ENCODE data around the gene SMO.
"Not testable (repeated sequence)": the region's sequence is repeated elsewhere in the genome, so short reads cannot be mapped to it uniquely, and the experiment has no call there.

SMO gene

DNA sequence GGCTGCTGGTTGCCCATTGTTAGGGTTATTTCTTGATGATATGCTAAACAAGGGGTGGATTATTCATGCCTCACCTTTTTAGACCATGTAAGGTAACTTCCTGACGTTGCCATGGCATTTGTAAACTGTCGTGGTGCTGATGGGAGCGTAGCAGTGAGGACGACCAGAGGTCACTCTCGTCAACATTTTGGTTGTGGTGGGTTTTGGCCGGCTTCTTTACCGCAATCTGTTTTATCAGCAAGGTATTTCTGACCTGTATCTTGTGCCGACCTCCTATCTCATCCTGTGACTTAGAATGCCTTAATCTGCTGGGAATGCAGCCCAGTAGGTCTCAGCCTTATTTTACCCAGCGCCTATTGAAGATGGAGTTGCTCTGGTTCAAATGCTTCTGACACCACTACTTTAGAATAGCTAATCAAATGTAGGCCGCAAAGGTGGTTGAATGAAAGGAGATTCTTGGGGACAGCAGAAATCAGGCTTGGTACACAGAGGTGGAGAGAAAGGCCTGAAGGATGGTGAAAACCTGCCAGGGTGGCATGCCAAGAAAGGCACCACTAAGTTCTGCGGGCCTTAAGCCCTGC lies 17.9 kb upstream of the SMO start:
- no peak for DNase-seq

DNA sequence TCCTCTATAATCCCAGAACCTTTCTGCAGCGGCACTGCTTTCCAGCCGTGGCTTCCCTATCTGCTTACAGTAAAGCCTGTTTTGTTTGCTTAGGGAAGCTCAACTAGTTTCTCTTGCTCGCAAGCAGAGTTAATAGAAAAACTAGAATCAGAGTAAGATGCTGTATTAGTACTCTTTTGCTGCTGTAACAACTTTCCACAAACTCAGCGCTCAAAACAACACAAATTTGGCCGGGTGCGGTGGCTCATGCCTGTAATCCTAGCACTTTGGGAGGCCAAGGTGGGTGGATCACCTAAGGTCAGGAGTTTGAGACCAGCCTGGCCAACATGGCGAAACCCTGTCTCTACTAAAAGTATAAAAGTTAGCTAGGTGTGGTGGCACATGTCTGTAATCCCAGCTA lies 14.6 kb upstream of the SMO start:
- DNase-seq = not testable (repeated sequence)

DNA sequence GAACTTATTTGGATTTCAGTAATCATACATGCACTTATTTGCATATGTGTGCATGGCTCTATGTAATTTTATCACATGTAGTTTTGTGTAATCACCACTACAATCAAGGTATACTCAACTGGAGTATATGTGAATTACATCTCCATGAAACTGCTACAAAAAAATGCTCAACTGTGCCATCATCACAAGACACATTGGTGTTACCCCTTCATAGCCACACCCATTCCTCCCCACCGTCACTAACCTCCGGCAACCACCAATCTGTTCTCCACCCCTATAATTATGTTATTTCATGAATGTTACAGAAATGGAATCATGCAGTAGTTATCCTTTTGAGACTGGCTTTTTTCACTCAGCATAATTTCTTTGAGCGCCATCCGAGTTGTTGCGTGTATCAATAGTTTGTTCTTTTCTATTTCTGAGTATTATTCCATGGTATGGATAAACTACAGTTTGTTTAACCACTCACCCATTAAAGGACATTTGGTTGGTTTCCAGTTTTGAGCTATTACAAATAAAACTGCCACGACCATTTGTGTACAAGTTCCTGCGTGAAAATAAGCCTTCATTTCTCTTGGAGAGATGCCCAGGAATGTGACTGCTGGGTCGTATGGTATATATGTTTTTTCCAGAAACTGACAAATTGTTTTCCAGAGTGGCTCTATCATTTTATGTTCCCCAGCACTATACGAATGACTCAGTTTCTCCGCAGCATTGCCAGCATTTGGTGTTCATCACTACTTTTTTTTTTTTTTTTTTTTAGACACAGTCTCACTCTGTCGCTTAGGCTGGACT lies 11.3 kb upstream of the SMO start:
- DNase-seq = no peak

DNA sequence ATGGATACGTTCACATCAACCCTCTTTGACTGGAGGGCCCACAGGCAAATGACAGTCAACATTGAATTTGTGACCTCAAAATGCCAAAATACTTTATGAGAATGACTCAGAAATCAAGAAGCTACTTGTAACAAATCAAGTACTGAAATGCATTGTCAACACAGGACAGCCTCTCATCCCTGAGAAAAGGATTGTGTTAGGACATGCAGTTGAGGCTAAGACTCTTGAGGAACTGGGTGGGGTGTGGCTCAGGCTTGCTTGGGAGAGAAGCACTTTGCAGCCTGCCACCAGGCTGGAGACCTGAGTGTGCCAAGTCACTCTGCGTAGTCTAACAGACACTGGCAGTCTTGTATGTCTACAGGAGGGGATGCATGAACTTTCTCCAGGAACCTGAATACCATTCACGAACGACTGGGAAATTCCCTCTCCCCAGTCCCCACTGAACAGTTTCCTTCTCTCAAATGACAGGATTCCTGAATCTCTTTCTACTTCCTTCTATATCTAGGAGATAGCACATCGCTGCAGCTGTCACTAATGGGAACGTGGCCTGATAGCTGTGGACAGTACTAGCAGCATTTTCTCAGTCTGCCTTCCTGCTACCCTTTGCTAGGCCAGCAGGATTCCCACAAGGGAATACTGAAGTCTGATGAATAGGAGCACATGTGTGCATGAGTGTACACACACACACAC lies 3.3 kb upstream of the SMO start:
- no peak for DNase-seq

DNA sequence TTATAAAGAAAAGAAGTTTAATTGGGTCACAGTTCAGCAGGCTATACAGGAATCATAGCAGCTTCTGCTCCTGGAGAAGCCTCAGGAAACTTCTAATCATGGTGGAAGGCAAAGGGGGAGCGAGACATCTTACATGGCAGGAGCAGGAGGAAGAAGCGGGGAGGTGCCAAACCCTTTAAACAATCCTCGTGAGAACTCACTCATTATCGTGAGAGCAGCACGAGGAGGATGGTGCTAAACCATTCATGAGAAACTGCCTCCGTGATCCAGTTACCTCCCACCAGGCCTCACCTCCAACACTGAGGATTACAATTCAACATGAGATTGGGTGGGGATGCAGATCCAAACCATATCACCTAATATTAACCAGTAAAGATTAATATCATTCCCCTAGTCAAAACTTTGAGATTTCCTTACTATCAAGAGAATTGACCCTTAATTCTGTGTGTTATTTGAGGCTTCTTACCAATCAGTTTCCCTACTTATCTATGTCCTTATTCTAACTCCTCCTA lies 1.6 kb upstream of the SMO start:
- DNase-seq = no peak

DNA sequence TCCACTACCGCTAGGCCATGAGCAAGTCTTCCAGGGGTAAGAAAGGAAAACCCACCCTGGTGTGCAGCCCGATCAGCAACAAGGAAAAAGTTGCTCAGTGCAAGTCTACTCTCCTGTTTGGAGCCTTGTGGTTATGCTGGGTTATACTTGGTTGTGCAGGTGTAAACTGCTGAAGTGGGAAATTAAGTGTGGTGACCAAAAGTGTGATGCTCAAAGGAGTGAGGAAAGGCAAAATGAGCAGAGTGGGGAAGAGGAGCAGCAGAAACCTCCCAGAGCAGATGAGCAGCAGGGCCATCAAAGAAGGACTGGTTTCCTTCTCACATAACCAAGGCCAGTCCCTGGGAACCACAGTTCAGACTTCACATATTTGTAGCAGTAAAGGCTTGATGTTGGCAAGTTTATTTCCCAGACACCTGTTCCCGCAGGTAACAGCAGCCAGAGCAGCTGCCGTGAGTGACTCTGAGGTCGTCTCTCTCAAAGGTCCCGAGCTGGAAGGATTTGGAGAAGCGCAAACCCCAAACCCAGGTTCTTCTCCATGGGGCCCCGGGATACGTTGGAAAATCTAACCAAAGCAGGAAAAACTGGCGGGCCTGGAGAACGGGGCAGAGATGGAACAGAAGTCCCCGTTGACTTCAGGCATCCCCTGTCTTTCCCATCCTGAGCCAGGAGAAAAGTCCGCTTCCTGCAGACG lies 607 bp upstream of the SMO start:
- no peak for DNase-seq

DNA sequence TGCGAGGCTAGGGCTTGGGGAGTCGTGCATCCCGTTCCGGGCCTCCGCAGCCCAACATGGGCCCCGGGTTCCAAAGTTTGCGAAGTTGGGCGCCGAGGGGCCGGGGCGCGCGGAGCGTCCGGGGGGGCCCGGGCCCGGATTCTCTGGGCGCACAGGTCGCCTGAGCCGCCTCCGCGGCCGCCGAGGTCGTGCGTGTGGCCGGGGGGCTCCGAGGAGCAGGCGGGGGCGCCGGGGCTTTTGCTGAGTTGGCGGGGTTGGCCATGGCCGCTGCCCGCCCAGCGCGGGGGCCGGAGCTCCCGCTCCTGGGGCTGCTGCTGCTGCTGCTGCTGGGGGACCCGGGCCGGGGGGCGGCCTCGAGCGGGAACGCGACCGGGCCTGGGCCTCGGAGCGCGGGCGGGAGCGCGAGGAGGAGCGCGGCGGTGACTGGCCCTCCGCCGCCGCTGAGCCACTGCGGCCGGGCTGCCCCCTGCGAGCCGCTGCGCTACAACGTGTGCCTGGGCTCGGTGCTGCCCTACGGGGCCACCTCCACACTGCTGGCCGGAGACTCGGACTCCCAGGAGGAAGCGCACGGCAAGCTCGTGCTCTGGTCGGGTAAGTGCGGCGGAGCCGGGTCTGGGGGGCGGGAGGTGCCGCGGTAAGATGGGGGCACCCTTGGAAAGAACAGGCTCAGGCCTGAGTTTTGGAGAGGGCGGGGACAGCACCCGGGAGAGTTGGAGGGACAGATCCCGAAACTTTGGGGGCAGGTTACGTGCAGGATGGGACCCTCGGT lies 643 bp downstream of the SMO start:
- DNase-seq = no peak

DNA sequence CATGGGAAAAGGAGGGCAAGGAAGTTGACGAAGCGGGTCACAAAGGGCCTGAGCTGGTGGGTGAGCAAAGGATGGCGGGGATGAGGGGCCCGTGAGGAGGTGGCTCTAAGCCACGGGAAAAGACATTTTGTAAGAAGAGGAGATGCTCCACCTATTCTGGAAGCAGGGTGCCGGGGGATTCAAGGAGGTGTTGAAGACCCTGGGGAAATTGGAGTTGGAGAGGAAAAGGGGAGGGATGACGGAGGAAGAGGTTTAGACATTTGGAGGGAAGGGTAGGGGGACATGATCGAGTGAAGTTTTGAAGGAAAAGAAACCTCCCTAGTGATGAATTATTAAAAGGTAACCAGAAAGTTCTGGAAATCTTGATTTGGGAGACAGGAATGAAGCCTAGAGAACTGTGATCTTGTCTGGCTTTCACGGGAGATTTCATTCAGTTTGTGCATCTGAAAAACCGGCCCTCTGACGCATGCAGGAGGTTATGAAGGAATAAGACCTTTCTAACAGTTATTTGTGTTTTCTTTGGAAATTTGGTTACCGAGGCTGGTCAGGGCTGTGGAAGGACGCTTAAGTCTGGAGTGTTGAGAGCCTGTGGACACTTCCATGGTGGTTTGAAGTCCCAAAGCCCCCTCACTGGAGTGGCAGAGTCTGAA lies 1.4 kb downstream of the SMO start:
- no peak for DNase-seq

DNA sequence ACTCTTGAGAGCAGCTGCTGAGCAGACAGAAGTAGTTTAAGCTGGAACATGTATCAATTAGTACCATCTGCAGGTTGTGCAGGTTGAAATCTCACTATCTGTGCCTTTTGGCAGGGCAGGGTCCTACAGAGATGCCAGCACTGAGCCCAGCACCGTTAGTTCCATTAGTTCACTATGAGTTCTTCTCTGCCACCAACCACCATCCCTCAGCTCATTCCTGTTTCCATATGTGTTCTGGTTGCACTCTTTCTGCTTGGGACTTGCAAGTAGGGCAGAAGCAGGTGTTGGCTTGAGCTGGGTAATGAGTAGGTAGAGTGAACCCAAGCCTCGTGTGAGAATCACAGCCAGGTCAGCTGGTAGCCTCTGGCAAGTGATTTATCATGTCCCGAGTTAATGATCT lies 2.8 kb downstream of the SMO start:
- DNase-seq = no peak

DNA sequence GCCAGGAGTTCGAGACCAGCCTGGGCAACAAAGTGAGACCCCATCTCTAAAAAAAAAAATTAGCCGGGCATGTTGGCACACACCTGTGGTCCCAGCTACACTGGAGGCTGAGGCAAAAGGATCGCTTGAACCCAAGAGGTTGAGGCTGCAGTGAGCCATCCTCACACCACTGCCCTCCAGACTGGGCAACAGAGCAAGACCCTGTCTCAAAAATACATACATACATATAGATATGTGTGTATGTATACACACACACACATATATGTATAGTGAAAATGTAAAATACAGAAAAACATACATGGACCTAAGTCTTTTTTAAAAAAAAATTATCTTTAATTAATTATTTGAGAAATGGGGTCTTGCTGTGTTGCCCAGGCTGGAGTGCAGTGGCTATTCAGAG lies 5.5 kb downstream of the SMO start:
- DNase-seq = no peak

DNA sequence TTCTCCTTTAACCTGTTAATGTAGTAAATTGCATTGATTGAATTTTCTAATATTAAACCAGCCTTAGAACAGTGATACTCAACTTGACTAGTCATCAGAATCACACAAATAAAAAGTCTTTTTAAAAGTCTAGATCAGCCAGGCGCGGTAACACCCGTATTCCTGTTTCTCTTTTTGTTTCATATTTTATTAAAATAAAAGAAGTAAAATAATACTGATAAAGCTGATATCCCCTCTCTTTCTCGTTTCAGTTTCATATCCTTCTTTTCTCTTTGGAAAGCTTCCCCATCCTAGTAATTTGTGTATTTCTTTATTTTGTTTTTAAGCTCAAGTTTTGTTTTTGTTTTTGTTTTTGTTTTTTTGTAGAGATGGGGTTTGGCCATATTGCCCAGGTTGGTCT lies 9.3 kb downstream of the SMO start:
- no peak for DNase-seq

DNA sequence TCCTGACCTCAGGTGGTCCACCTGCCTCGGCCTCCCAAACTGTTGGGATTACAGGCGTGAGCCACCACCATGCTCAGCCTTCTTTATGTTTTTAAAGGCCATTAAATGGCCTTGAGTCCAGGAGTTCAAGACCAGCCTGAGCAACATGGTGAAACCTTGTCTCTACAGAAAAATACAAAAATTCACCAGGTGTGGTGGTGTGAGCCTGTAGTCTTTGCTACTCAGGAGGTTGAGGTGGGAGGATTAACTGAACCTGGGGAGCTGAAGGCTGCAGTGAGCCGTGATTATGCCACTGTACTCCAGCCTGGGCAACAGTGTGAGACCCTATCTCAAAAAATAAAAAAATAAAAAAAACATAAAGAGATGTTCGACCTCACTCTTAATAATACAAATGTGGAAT lies 11.0 kb downstream of the SMO start:
- DNase-seq = no peak

DNA sequence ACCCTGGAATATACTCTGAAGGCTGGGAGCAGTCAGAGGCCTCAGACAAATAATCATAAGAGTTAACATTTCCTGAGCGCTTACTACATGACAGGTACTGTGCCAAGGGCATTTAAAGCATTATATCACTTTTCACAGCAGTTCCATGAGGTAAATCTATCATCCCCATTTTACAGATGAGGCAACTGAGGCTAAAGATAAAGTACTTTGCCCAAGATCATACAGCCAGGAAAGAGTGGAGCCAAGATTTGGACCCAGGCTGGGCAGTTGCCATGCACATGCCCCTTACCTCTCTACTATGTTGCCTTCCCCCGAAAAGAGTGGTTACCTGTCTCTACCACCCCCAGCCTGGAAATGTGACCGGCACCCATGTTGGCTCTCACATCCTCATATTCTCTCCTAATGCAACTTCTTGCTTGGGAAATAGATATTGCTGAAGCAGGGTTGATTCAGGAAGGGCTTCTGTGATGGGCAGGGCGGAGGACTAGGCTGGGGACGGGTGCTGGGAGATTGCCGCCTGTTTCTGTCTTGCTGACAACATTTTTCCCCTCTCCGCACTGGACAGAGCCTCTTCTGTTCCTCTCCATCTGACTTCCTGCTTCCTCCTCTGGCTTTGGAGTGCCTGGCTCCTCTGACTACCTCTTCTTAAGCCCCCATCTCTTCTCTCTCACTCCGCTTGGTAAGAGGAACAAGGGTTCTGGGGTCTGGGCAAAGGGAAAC lies 13.8 kb downstream of the SMO start:
- DNase-seq = no peak

DNA sequence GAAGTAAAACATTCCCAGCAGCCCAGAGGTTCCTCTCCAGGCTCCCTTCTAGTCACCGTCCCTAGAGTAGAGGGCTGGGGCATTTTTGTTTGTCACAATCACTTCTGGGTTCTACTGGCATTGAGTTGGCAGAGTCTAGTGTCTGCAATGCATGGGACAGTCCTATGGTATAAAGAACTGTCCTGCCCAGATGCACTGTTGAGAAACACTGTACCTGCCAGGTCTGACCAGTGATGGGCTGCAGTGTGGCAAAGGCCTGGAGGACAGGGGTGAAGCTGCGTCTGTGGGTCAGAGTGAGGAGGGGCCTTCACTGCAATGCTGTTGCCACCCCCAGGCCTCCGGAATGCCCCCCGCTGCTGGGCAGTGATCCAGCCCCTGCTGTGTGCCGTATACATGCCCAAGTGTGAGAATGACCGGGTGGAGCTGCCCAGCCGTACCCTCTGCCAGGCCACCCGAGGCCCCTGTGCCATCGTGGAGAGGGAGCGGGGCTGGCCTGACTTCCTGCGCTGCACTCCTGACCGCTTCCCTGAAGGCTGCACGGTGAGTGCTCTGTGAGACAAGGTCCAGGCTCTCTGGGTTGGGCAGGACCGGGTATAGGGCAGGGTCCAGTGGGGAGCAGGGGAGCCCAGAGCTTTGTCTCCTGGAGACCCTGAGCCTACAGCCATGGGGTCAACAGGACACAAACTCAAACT lies 14.8 kb downstream of the SMO start:
- DNase-seq = no peak

DNA sequence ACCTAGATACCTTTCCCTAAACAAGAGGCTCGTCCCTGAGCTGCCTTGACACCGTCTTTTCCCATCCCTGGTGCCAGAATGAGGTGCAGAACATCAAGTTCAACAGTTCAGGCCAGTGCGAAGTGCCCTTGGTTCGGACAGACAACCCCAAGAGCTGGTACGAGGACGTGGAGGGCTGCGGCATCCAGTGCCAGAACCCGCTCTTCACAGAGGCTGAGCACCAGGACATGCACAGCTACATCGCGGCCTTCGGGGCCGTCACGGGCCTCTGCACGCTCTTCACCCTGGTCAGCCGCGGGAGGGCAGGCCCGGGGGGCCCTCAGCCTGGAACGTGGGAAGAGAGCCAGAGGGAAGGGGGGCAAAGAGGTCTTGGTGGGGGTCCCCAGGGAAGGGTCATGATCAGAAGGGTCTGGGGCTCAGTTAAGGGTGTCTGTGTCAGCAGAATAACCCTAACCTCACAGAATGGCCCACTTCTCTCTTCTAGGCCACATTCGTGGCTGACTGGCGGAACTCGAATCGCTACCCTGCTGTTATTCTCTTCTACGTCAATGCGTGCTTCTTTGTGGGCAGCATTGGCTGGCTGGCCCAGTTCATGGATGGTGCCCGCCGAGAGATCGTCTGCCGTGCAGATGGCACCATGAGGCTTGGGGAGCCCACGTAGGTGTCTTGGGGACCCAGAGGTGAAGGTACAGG lies 16.8 kb downstream of the SMO start:
- DNase-seq = no peak

DNA sequence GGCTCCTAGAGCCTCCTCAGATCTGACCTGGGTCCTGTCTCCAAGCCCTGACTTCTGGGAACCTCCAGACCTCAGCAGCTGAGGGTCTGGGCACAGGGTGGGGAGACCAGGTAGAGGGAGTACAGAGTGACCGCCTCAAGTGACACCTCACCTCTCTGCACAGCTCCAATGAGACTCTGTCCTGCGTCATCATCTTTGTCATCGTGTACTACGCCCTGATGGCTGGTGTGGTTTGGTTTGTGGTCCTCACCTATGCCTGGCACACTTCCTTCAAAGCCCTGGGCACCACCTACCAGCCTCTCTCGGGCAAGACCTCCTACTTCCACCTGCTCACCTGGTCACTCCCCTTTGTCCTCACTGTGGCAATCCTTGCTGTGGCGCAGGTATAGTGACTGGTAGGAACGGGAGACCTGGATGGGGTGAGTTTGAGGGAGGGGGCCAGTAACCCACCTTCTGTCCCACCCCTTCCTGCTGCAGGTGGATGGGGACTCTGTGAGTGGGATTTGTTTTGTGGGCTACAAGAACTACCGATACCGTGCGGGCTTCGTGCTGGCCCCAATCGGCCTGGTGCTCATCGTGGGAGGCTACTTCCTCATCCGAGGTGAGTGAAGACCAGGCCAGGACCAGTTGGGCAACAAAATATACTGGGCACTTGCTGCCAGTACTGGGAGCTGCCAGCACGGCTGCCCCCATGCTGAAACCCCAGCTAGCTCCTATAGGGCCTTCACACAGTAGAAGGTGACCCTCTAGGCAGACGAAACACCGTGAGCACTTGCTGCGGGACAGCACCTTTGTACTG lies 17.8 kb downstream of the SMO start:
- no peak for DNase-seq

DNA sequence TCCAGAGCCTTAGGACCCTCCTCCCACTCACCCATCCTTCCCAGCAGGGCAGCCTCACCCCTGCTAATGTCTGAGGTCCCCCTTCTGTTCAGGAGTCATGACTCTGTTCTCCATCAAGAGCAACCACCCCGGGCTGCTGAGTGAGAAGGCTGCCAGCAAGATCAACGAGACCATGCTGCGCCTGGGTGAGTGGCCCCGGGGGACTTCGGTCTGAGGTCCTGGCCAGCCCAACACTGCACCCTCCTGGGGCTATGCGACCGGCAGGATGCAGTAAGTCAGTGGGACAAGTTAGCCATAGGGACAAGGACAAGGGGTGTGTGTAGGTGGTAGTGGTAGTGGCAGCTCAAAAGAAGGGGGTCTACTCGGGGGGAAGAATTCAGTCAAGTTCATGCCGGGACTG lies 20.2 kb downstream of the SMO start:
- DNase-seq = no peak

DNA sequence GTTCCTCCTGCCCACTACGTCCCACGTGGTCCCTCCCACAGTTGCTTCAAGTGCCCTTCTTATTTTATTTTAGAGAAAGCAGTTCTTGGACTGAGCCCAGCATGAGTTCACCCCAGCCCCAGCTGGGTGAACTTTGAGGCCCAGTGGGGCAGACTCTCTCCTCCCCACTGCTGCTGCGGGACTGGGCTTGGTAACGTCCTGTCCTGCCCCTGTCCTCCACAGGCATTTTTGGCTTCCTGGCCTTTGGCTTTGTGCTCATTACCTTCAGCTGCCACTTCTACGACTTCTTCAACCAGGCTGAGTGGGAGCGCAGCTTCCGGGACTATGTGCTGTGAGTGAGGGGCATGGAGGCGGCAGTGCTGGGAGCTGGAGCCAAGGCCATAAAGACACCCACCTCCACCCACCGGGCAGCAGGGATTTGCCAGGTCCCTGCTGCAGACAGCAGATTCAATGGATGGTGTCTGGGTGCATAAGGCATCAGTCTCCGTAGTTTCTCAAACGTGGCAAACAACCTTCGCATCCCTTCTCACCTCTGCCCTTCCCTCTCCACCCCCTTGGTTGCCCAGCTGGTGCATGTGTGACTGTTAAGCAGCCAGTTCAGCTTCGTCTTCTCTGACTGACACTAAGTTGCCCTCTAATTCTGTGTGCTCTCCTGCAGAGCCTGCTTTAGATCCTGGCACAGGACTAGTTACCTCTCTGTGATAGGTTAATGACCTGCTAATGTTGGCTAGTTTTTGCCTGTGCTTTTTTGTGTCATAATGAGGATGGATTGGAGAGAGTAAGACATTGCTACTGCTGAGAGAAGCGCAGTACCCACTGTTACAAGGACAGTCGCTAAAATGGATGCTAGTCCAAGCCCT lies 20.9 kb downstream of the SMO start:
- no peak for DNase-seq
